PC-9 (cell line): ENCODE results near the gene COL23A1. TPM values are rescaled to one million over a fixed set of nuclear protein-coding genes. Genes with fewer than 3 reads are reported as not detected.

Experiments used
- BruUV-seq: library from RNA; stranded (reverse); fragments of 400-500 nt; replicated peaks from 2 replicates; lab custom pipeline; 2021; lab: Mats Ljungman, UMichigan
- CTCF ChIA-PET: fragments of 300-600 bp; sonication (Branson Sonifier 250); formaldehyde crosslinking; loops from one replicate; lab custom pipeline; 2022; ENCODE audit warnings: antibody characterized with exemption; lab: Charles Lee
- POLR2A ChIA-PET: fragments of 300-600 bp; sonication (Branson Sonifier 250); formaldehyde crosslinking; loops from one replicate; lab custom pipeline; 2022; ENCODE audit warnings: antibody characterized with exemption; ENCODE audit not compliant: unreplicated experiment; lab: Charles Lee
- DNase-seq, 2 experiments: peaks; one replicate each; pipeline versions ENCODE4 v3.0.0 to v3.0.0-alpha.2; 2015 to 2022; ENCODE audit warnings: mixed read lengths in 1 of 2
- H2AFZ ChIP-seq: fragments of 200-600 bp; sonication (generic); 2 replicates; pipeline ENCODE4 v1.8.1; 2017; ENCODE audit warnings: antibody characterized with exemption
- H3F3A ChIP-seq: fragments of 200-600 bp; sonication (generic); 2 replicates; pipeline ENCODE4 v1.8.1; 2017; ENCODE audit warnings: antibody characterized with exemption, mild to moderate bottlenecking, low read depth; ENCODE audit not compliant: insufficient read depth
- H3K27ac ChIP-seq: fragments of 200-600 bp; sonication (generic); 2 replicates; pipeline ENCODE4 v1.6.1; 2016; ENCODE audit warnings: mixed run types
- H3K27me3 ChIP-seq: fragments of 200-600 bp; sonication (generic); 2 replicates; pipeline ENCODE4 v1.6.1; 2016; ENCODE audit warnings: low read depth, mixed run types; ENCODE audit not compliant: insufficient read depth
- H3K36me3 ChIP-seq: fragments of 200-600 bp; sonication (generic); 2 replicates; pipeline ENCODE4 v1.6.1; 2016; ENCODE audit warnings: low read depth, mixed run types
- H3K4me1 ChIP-seq: fragments of 200-600 bp; sonication (generic); replicated peaks from 2 replicates; pipeline ENCODE4 v1.6.1; 2016; ENCODE audit warnings: mixed run types; ENCODE audit not compliant: insufficient read depth
- H3K4me2 ChIP-seq: fragments of 200-600 bp; sonication (generic); 2 replicates; pipeline ENCODE4 v1.6.1; 2017; ENCODE audit warnings: mixed run types
- H3K4me3 ChIP-seq: fragments of 200-600 bp; sonication (generic); 2 replicates; pipeline ENCODE4 v1.6.1; 2016; ENCODE audit warnings: mixed run types
- H3K79me2 ChIP-seq: fragments of 200-600 bp; sonication (generic); 2 replicates; pipeline ENCODE4 v1.6.1; 2017; ENCODE audit warnings: low read depth, mixed run types
- H3K9me2 ChIP-seq: fragments of 200-600 bp; sonication (generic); 2 replicates; pipeline ENCODE4 v1.8.1; 2017; ENCODE audit warnings: mild to moderate bottlenecking; ENCODE audit not compliant: insufficient read depth
- H3K9me3 ChIP-seq: fragments of 200-600 bp; sonication (generic); 2 replicates; pipeline ENCODE4 v1.8.1; 2016; ENCODE audit warnings: low read depth; ENCODE audit not compliant: insufficient read depth
- H4K20me1 ChIP-seq: fragments of 200-600 bp; sonication (generic); 2 replicates; pipeline ENCODE4 v1.8.1; 2017; ENCODE audit not compliant: insufficient read depth
- EZH2 ChIP-seq: fragments of 200-600 bp; sonication (generic); IDR thresholded peaks from 2 replicates; pipeline ENCODE4 v1.8.0; 2017; ENCODE audit warnings: antibody characterized with exemption, low read depth
- intact Hi-C: fragments of 100-400 bp; cut with micrococcal nuclease; formaldehyde crosslinking; loops from one replicate; pipeline ENCODE4 v1.10.0; 2022; ENCODE audit not compliant: unreplicated experiment
- total RNA-seq: library from RNA; stranded (reverse); gene quantifications from 2 replicates; pipeline ENCODE4 v1.2.3, GENCODE V29; 2021
- TF ChIP-seq, protein P1 (sequence below): fragments of 200-600 bp; sonication (generic); conservative IDR thresholded peaks from 2 replicates; pipeline ENCODE4 v1.6.1; 2017; ENCODE audit warnings: mixed run types, antibody characterized with exemption, mild to moderate bottlenecking, moderate library complexity

The COL23A1 gene
- total RNA-seq, 1 experiment from 2014 or later = not detected

DNA sequence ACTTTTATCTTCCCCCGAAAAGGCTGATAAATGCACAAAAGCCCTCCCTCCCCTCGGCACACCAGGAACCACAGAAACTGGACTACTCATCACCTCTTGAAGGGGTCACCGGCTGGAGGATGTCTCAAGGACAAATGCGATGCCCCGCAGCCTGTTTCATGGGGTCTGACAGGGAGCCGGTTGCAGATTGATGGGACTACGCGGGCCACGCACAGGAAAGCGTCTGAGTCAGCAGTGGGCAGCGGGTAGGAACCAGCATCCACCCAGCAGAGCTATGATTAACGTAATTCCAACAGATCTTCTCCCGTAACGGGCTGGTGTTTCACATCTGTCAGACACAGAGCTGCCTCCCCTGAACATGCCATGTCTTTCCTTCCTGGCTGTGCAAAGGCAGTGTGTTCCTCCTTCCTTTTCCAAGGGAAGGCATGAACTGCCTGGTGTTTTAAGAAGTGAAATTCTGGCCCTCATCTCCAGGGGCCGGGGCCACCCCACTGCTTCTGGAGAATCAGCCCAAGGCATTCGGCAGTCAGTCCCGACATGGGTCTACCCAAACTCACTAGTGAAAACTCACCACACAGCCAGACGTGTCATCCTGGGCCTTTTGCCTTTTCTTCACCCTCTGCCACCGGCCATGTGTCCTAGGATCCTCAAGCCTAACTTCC, 213.1 kb downstream of the COL23A1 start:
- CTCF ChIA-PET = no interaction called here
- Histone ChIP-seq H4K20me1 (no peaks in the 10 kb centered on the region), H3K27me3 (peaks cover 100% of the 10 kb centered on the region), H3K27ac (no peak overlapping the region), H3K9me2 (no peaks in the 10 kb centered on the region), H3K4me3 (no peak overlapping the region), H3K9me3 (no peaks in the 10 kb centered on the region), H3K79me2 (no peaks in the 10 kb centered on the region), H3K4me2 (no peak overlapping the region), H3K4me1 (no peaks in the 10 kb centered on the region), H3F3A (no peaks in the 10 kb centered on the region), H2AFZ (no peak overlapping the region), H3K36me3 (no peaks in the 10 kb centered on the region)
- BruUV-seq = no TSS peak
- no peak for DNase-seq
- TF ChIP-seq, protein P1, sequence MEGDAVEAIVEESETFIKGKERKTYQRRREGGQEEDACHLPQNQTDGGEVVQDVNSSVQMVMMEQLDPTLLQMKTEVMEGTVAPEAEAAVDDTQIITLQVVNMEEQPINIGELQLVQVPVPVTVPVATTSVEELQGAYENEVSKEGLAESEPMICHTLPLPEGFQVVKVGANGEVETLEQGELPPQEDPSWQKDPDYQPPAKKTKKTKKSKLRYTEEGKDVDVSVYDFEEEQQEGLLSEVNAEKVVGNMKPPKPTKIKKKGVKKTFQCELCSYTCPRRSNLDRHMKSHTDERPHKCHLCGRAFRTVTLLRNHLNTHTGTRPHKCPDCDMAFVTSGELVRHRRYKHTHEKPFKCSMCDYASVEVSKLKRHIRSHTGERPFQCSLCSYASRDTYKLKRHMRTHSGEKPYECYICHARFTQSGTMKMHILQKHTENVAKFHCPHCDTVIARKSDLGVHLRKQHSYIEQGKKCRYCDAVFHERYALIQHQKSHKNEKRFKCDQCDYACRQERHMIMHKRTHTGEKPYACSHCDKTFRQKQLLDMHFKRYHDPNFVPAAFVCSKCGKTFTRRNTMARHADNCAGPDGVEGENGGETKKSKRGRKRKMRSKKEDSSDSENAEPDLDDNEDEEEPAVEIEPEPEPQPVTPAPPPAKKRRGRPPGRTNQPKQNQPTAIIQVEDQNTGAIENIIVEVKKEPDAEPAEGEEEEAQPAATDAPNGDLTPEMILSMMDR = no peak
- no peak for TF ChIP-seq EZH2
- intact Hi-C loops = no loop called here
- POLR2A ChIA-PET = no interaction called here

DNA sequence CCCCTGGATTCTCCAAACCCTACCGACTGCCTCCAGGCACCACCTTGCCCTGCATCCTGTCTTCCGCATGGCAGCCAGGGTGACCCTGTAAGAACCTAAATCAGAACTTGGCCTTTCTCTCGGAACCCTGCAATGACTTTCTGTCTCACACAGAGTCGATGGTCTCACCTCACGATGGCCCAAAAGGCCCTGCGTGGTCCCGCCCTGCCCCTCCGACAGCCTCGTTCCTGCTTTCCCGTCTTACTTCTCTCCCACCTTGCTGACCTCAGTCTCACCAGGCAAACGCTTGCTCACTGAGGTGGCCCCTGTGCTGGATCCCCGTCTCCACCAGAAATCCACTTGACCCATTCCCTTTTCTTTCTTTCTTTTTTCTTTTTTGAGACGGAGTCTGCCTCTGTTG, 214.8 kb downstream of the COL23A1 start:
- Histone ChIP-seq H3K79me2 (no peaks in the 10 kb centered on the region), H3K4me2 (no peak overlapping the region), H2AFZ (no peak overlapping the region), H3K27me3 (peaks cover 98% of the 10 kb centered on the region), H3K4me1 (no peaks in the 10 kb centered on the region), H3K9me2 (no peaks in the 10 kb centered on the region), H3K36me3 (no peaks in the 10 kb centered on the region), H4K20me1 (no peaks in the 10 kb centered on the region), H3F3A (no peaks in the 10 kb centered on the region), H3K4me3 (no peak overlapping the region), H3K9me3 (no peaks in the 10 kb centered on the region), H3K27ac (no peak overlapping the region)
- intact Hi-C loops = no loop called here
- TF ChIP-seq, protein P1 = no peak
- no peak for TF ChIP-seq EZH2
- ChIA-PET CTCF (no interaction called here), POLR2A (interaction anchor here (0.7 kb wide), 1 partner anchor 14 kb away, joined by 3 read pairs; no protein-coding TSS in a partner anchor)
- no TSS peak for BruUV-seq
- DNase-seq = no peak

DNA sequence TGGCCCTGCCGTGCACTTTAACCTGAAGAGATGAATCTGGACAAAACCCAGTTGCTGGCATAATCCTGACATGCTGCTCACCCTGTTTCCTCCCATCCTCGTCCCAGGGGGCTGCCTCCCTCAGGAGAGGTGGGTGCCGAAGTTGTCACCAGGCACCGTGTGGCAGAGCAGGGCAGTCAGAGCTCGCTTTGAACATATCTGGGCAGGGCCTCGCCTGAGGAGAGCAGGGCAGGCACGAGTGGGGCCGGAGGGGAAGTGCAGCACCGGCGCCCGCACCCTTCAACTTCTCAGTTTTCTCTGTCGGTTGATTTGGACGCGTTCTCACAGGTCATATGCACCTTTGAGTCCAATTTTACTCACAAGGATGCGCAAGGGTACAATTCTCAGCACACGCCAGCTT, 216.5 kb downstream of the COL23A1 start:
- Histone ChIP-seq H3K79me2 (no peaks in the 10 kb centered on the region), H3K4me2 (no peak overlapping the region), H3K9me3 (no peaks in the 10 kb centered on the region), H4K20me1 (no peaks in the 10 kb centered on the region), H3K36me3 (no peaks in the 10 kb centered on the region), H3K27ac (no peak overlapping the region), H3K4me3 (no peak overlapping the region), H3K4me1 (no peaks in the 10 kb centered on the region), H3K9me2 (no peaks in the 10 kb centered on the region), H3K27me3 (peaks cover 98% of the 10 kb centered on the region), H2AFZ (no peak overlapping the region), H3F3A (no peaks in the 10 kb centered on the region)
- POLR2A ChIA-PET = no interaction called here
- no TSS peak for BruUV-seq
- intact Hi-C loops = no loop called here
- DNase-seq = no peak
- CTCF ChIA-PET = no interaction called here
- no peak for TF ChIP-seq EZH2
- TF ChIP-seq, protein P1 = no peak
